Endometrium (tissue), 2 donors: ENCODE results near the gene TNFAIP8L3.
"Not testable (repeated sequence)": the region's sequence is repeated elsewhere in the genome, so short reads cannot be mapped to it uniquely, and the experiment has no call there.

Experiments used
- FAIRE-seq: peaks from 2 replicates; lab custom pipeline; 2012; peaks lifted over from hg19 to GRCh38; lab: Jason Lieb, UNC
- donor health status: control.
- donor health status: control.

The TNFAIP8L3 gene

GRCh38 chr15:51094606-51095569 lies at the start of gene TNFAIP8L3:
Gene TNFAIP8L3 (minus strand): TSS chr15:51094906. CDS start chr15:51094595, 311 bp downstream.
- FAIRE-seq, result no peak

- FAIRE-seq, result no peak
Observed at GRCh38 chr15:51144021-51144532, 49.4 kb upstream of the TNFAIP8L3 start.

- FAIRE-seq, result not testable (repeated sequence)
Observed at GRCh38 chr15:51140347-51140746, 45.6 kb upstream of the TNFAIP8L3 start.

- no peak for FAIRE-seq
Observed at GRCh38 chr15:51139091-51139490, 44.4 kb upstream of the TNFAIP8L3 start.

GRCh38 chr15:51137880-51138430 lies 43.2 kb upstream of the TNFAIP8L3 start:
- FAIRE-seq, result no peak

GRCh38 chr15:51137024-51137423 lies 42.3 kb upstream of the TNFAIP8L3 start:
- FAIRE-seq, result no peak

- no peak for FAIRE-seq
Observed at GRCh38 chr15:51135276-51135675, 40.6 kb upstream of the TNFAIP8L3 start.

GRCh38 chr15:51134416-51135199 lies 39.9 kb upstream of the TNFAIP8L3 start:
- no peak for FAIRE-seq

GRCh38 chr15:51133140-51133765 lies 38.5 kb upstream of the TNFAIP8L3 start:
- no peak for FAIRE-seq

GRCh38 chr15:51132384-51133139 lies 37.9 kb upstream of the TNFAIP8L3 start:
- FAIRE-seq, result no peak

- FAIRE-seq, result no peak
Observed at GRCh38 chr15:51131596-51132290, 37.0 kb upstream of the TNFAIP8L3 start.

GRCh38 chr15:51130344-51130743 lies 35.6 kb upstream of the TNFAIP8L3 start:
- no peak for FAIRE-seq

GRCh38 chr15:51129535-51130188 lies 35.0 kb upstream of the TNFAIP8L3 start:
- FAIRE-seq, result no peak

GRCh38 chr15:51128701-51129100 lies 34.0 kb upstream of the TNFAIP8L3 start:
- no peak for FAIRE-seq

GRCh38 chr15:51126842-51127241 lies 32.1 kb upstream of the TNFAIP8L3 start:
- FAIRE-seq, result no peak

GRCh38 chr15:51123002-51123401 lies 28.3 kb upstream of the TNFAIP8L3 start:
- FAIRE-seq, result peak; percentile 33

GRCh38 chr15:51121631-51122225 lies 27.0 kb upstream of the TNFAIP8L3 start:
- FAIRE-seq, result no peak

GRCh38 chr15:51121118-51121517 lies 26.4 kb upstream of the TNFAIP8L3 start:
- FAIRE-seq, result no peak

- no peak for FAIRE-seq
Observed at GRCh38 chr15:51119120-51119519, 24.4 kb upstream of the TNFAIP8L3 start.

- FAIRE-seq, result no peak
Observed at GRCh38 chr15:51117270-51117669, 22.6 kb upstream of the TNFAIP8L3 start.
